Measurements from ENCODE around the gene RMRP. TPM values are rescaled to one million over a fixed set of nuclear protein-coding genes. Genes with fewer than 3 reads are reported as not detected.

RMRP gene
- total and polyA plus RNA-seq, 9 of the 15 experiments (the other 6 are each of a cell fraction or from before 2014, with no cell fraction given): 75.7 to 89,974 (median 13,378) TPM; not detected in 3

GRCh38 chr9:35658137-35658967 lies 533 bp upstream of the RMRP start, which contains the start of gene CCDC107 (continued):
- TF ChIP-seq ZNF436 (CRISPR knock-in tag; IDR thresholded peaks at IDR 0.05) (no peak), CTCF (IDR thresholded peaks at IDR 0.05 in 2 of 3, conservative IDR thresholded peaks at IDR 0.05 in 1 of 3; ENCODE audit: insufficient read depth in 2 of 3, low read depth in 1 of 3, low read length in 3 of 3) (peak; percentile 47 to 71 (median 65)), TAF1 (IDR thresholded peaks at IDR 0.05; ENCODE audit: control insufficient read depth, extremely low read depth, insufficient read depth, low read length, severe bottlenecking) (peak; percentile 46), THAP12 (CRISPR knock-in tag; IDR thresholded peaks at IDR 0.05) (peak; percentile 66; the same call in 1 of the 2 replicates), CTBP1 (IDR thresholded peaks at IDR 0.05; ENCODE audit: borderline replicate concordance) (peak; percentile 46; the same call in 1 of the 2 replicates), HNRNPK (IDR thresholded peaks at IDR 0.05; ENCODE audit: low read depth, low read length, poor library complexity, severe bottlenecking) (no peak), ZMIZ1 (IDR thresholded peaks at IDR 0.05; ENCODE audit: low read depth in 2 of 2, low read length in 2 of 2) (0 out of 4 replicates have a peak, but pooled peaks of 1 of the 2 experiments have one; percentile 15), RBM17 (IDR thresholded peaks at IDR 0.05; ENCODE audit: borderline replicate concordance, low read depth, low read length) (no peak), IRF1 (CRISPR knock-in tag; IDR thresholded peaks at IDR 0.05; ENCODE audit: borderline replicate concordance) (no peak), KAT7 (CRISPR knock-in tag; IDR thresholded peaks at IDR 0.05; ENCODE audit: borderline replicate concordance) (peak; percentile 77; the same call in 1 of the 2 replicates), SRF (CRISPR knock-in tag; IDR thresholded peaks at IDR 0.05) (no peak), TFAP4 (CRISPR knock-in tag; IDR thresholded peaks at IDR 0.05; ENCODE audit: borderline replicate concordance) (0 out of 2 replicates have a peak, but pooled peaks have one; percentile 29), E2F5 (CRISPR knock-in tag; IDR thresholded peaks at IDR 0.05) (no peak)
